ENCODE data around the gene LRSAM1. TPM values are rescaled to one million over a fixed set of nuclear protein-coding genes. Genes with fewer than 3 reads are reported as not detected.
A peak's percentile ranks its signal among the peaks of the same experiment; 100 is the strongest.

Gene LRSAM1
- polyA plus RNA-seq (2011; rRNA removed) (3.5 and 5.2 TPM in 2 replicates), polyA minus RNA-seq (2011; rRNA and poly(A)+ RNA removed) (4.5 and 4.6 TPM in 2 replicates)

DNA sequence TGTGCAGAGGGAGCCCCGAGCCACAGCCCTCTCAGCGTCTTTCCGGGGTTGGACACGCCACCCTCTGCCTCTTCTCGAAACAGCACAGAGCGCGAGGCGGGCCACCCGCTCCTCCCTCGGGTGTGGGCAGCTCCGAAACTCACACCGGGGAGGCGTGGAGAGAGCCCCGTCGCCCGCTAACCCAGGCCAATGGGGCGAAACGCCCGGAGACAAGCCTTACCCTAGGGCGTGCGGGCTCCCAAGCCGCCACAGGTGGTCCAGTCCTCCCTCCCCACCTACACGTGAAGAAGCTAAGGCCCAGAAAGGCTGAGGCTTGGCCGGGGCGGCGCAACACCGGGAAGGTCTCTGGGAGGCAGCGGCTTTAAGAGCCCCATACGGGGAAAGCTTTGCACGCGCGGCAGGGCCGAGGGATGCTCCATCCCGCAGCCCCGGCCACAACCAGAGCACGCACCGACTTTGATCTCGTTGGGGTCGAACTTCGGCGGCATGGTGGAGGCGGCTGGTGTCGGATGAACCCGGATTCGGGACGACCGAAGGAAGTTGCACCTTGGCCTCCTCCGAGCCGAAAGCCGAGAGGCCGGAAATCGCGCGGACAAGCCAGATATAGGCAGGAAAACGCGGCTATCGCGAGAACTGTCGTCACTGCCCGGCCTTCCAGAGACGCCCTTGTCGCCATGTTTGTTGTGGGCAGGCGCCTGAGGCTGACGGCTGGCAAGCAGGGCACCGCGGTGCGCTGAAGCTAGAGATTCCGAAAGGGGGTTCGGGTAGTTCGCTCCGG lies at the start of gene LRSAM1, which contains the start of gene RPL12:
Gene LRSAM1, plus strand, starts transcription at position 681 of the 778 bp plus-strand sequence. CDS start 3,018 bp downstream, outside the sequence.
Gene RPL12, minus strand, starts transcription at position 577 of the 778 bp plus-strand sequence. Its CDS starts 89 bp downstream, at position 488.
- peak; percentile 40 for DNase-seq (ENCODE audit: low read depth)
- H3K4me3 ChIP-seq (ENCODE audit: low read depth, low read length): peak within 1 kb of the TSS; percentile 96
- CTCF ChIA-PET: interaction anchor here (1.4 kb wide), 1 partner anchor 16 kb away, joined by 3 read pairs; no protein-coding TSS in a partner anchor

DNA sequence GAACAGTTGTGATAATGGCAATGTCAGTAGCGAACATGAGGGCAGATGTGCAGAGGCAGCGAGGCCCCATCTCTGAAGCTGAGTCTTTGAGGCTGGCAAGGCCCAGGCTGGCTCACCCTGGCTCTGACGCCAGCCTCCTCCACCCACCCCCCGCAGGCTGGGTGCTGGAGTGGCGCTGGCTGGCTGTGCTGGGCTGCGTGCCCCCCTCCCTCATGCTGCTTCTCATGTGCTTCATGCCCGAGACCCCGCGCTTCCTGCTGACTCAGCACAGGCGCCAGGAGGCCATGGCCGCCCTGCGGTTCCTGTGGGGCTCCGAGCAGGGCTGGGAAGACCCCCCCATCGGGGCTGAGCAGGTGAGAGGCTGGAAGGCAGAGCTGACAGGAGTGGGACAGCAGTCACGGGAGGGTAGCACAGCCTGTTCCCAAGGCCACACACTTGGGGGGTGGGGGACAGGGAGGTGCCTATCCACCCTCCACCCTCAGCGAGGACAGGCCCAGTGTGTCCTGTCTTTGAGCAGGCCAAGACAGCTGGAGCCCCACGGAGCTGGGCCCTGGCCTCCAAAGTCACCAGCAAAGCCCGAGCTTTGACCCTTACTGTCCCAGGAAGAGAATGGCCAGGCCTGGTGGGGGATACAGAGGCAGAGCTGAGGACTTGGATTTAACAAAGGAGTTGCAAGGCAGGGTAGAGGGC lies 48.8 kb upstream of the LRSAM1 start:
- Histone ChIP-seq H3K4me3 (ENCODE audit: low read depth, low read length) (no peak overlapping the region), H3K27me3 (ENCODE audit: control insufficient read depth, insufficient read depth, low read length) (no peaks in the 10 kb centered on the region), H3K36me3 (ENCODE audit: control insufficient read depth, insufficient read depth, low read length) (peaks cover 10% of the 10 kb centered on the region)
- POLR2A ChIA-PET: no interaction called here
- no peak for DNase-seq (ENCODE audit: low read depth)
- TF ChIP-seq, protein P1, sequence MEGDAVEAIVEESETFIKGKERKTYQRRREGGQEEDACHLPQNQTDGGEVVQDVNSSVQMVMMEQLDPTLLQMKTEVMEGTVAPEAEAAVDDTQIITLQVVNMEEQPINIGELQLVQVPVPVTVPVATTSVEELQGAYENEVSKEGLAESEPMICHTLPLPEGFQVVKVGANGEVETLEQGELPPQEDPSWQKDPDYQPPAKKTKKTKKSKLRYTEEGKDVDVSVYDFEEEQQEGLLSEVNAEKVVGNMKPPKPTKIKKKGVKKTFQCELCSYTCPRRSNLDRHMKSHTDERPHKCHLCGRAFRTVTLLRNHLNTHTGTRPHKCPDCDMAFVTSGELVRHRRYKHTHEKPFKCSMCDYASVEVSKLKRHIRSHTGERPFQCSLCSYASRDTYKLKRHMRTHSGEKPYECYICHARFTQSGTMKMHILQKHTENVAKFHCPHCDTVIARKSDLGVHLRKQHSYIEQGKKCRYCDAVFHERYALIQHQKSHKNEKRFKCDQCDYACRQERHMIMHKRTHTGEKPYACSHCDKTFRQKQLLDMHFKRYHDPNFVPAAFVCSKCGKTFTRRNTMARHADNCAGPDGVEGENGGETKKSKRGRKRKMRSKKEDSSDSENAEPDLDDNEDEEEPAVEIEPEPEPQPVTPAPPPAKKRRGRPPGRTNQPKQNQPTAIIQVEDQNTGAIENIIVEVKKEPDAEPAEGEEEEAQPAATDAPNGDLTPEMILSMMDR (IDR thresholded peaks at IDR 0.05; ENCODE audit: insufficient read depth, low read depth, low read length): no peak
- CTCF ChIA-PET: no interaction called here

More for the DNA sequence above, at the start of gene LRSAM1, which contains the start of gene RPL12:
- POLR2A ChIA-PET: interaction anchor here (0.6 kb wide), 1 partner anchor 27 kb away, joined by 3 read pairs; the partner anchor contains the start of gene ZNF79
- Histone ChIP-seq H3K27me3 (ENCODE audit: control insufficient read depth, insufficient read depth, low read length) (no peaks in the 10 kb centered on the region), H3K36me3 (ENCODE audit: control insufficient read depth, insufficient read depth, low read length) (peaks cover 27% of the 10 kb centered on the region)
- TF ChIP-seq, protein P1 (IDR thresholded peaks at IDR 0.05; ENCODE audit: insufficient read depth, low read depth, low read length): 0 out of 2 replicates have a peak, but pooled peaks have one; percentile 18

DNA sequence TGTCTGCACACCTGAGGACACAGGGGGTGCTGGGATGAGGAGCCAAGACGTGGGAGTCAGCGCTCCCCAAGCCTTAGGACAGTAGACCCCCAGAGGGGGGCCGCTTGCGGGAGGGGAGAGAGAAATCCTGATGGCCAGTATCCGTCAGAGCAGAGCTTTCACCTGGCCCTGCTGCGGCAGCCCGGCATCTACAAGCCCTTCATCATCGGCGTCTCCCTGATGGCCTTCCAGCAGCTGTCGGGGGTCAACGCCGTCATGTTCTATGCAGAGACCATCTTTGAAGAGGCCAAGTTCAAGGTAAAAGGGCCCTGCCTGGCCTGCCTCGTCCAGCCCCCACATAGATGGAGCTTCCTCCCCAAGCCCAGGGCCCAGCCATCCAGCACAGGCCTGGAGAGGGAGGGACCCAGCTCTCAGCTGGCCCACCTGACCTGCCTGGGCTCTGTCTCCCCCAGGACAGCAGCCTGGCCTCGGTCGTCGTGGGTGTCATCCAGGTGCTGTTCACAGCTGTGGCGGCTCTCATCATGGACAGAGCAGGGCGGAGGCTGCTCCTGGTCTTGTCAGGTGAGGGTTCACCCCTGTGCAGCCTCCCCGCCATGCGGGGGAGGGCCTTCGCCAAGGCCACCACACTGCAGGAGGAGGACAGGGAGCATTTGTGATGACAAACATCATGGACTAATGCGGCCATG lies 47.7 kb upstream of the LRSAM1 start:
- peaks cover 10% of the 10 kb centered on the region for H3K36me3 ChIP-seq (ENCODE audit: control insufficient read depth, insufficient read depth, low read length)
- no peak overlapping the region for H3K4me3 ChIP-seq (ENCODE audit: low read depth, low read length)
- TF ChIP-seq, protein P1 (IDR thresholded peaks at IDR 0.05; ENCODE audit: insufficient read depth, low read depth, low read length): no peak
- CTCF ChIA-PET: interaction anchor here (1.0 kb wide), 1 partner anchor 11 kb away, joined by 5 read pairs; no protein-coding TSS in a partner anchor
- no peak for DNase-seq (ENCODE audit: low read depth)
- H3K27me3 ChIP-seq (ENCODE audit: control insufficient read depth, insufficient read depth, low read length): no peaks in the 10 kb centered on the region
- POLR2A ChIA-PET: no interaction called here

DNA sequence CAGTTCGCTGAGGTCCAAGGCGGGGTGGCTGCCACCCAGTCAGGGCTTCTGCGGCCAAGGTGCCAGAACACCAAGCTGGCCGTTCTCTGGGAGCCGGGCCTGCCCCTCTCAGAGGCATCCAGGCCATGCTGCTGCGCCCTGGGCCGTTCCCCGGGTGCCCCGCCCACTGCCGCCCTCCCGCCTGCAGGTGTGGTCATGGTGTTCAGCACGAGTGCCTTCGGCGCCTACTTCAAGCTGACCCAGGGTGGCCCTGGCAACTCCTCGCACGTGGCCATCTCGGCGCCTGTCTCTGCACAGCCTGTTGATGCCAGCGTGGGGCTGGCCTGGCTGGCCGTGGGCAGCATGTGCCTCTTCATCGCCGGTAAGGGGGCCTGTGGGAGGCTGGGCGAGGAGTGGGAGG lies 46.7 kb upstream of the LRSAM1 start:
- peaks cover 10% of the 10 kb centered on the region for H3K36me3 ChIP-seq (ENCODE audit: control insufficient read depth, insufficient read depth, low read length)
- POLR2A ChIA-PET: no interaction called here
- no peak overlapping the region for H3K4me3 ChIP-seq (ENCODE audit: low read depth, low read length)
- no peak for DNase-seq (ENCODE audit: low read depth)
- TF ChIP-seq, protein P1 (IDR thresholded peaks at IDR 0.05; ENCODE audit: insufficient read depth, low read depth, low read length): no peak
- CTCF ChIA-PET: no interaction called here
- no peaks in the 10 kb centered on the region for H3K27me3 ChIP-seq (ENCODE audit: control insufficient read depth, insufficient read depth, low read length)
